Cerebellar nuclear complex (tissue), 1 donor: ENCODE data around the gene CHTF18.
A peak's percentile ranks its signal among the peaks of the same experiment; 100 is the strongest.

Source experiments
- DNase-seq, 2 experiments: peaks; one replicate each; lab custom pipeline; 2025; lab: John Stamatoyannopoulos, UW

CHTF18 gene

GRCh38 chr16:794091-794822 is 5.8 kb downstream of the CHTF18 start:
- DNase-seq = no peak

DNA sequence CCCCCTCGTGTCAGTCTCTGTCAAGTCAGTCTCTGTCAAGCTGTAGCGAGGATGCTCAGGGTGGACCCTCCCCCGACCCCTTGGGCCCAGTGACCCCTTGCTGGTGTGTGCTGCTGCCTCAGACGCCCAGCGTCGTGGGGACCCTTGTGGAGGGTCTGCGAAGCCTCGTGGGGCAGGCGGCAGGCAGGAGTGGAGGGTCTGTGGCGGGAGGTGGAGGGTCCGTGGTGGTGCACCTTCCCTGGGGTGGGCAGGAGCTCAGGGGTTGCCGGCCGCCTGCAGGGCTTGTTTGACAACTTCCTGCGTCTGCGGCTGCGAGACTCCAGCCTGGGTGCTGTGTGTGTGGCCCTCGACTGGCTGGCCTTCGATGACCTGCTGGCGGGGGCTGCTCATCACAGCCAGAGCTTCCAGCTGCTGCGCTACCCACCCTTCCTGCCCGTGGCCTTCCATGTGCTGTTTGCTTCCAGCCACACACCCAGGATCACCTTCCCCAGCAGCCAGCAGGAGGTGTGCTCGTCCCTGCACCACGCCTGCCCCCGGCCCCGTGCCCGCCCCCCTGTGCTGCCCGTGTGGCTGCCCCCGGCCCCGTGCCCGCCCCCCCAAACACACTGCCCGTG is 6.5 kb downstream of the CHTF18 start:
- no peak for DNase-seq

DNA sequence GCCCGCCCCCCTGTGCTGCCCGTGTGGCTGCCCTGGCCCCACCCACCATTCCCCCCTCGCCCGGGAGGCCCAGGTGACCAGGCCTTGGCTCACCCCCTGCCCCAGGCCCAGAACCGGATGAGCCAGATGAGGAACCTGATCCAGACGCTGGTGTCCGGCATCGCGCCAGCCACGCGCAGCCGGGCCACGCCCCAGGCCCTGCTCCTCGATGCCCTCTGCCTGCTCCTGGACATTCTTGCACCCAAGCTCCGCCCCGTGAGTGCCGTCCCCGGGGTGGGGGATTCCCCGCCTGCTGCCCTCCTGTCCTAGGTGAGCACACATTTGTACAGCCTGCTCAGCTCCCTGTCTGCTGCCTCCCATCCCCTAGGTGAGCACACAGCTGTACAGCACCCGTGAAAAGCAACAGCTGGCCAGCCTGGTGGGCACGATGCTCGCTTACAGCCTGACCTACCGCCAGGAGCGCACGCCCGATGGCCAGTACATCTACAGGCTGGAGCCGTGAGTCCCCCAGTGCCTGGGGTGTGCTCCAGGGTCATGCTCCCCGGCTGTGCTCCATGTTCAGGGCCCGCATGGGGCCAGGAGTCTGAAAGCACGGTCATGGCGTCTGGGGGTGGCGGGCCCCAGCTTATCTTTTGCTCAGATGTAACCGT is 7.3 kb downstream of the CHTF18 start:
- DNase-seq = no peak

GRCh38 chr16:796296-797119 is 8.1 kb downstream of the CHTF18 start:
- DNase-seq = no peak

GRCh38 chr16:797120-797420 is 8.7 kb downstream of the CHTF18 start:
- no peak for DNase-seq

DNA sequence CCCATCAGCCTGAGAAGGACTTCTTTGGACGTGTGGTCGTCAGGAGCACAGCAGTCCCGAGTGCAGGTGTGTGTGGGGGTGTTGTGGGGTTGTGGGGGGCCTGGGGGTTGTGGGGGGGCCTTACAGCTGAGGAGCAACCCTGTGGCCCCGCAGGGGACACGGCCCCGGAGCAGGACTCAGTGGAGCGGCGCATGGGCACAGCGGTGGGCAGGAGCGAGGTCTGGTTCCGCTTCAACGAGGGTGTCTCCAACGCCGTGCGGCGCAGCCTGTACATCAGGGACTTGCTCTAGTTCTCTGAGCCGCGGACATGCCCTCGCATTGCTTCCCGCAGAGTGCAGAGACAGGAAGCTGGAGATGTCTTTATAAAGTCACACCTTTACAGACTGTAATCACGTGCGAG is 9.3 kb downstream of the CHTF18 start:
- DNase-seq = no peak

GRCh38 chr16:798666-799065 is 10.2 kb downstream of the CHTF18 start:
- no peak for DNase-seq

- no peak for DNase-seq
These were observed 10.9 kb downstream of the CHTF18 start for GRCh38 chr16:799111-799947.

DNA sequence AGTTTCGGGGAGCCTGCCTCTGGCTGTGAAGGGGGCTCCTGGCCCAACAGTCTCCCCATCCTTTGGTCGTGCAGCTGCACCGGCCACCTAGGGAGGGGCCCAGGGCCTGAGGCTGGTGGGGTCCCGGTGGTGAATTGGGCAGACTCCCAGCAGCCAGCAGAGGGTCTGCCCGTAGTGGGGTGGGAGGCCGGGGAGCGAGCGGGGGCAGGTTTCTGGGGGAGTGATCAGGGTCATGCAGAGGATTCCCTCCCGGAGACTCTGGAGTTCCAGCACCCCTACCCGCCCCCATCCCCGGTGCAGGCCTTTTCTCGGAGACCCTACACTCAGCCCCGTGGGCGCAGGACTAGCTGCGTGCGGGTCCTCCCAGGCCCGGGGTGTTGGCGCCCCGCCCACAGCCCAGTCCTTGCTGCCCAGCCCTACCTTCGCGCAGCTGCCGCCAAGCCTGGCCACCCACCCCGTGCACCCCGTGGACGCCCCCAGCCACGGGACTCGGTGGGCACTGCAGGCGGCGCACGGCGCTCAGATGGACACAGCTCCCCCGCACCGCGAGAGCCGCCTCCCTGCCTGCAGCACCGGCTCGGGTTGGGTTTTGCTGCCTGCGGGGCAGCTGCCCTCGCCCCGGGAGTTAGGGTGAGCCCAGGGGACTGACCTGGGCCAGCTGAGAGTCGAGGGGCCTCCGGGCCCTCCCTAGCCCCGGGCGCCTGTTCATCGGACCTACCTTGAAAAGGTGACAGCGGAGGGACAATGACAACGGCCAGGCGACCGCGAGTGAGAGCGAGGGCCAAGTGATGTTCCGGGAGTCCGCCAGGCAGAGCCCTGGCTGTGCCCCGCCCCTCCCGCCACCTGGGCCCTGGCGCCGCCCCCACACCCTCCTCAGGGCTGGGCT is 11.8 kb downstream of the CHTF18 start, which contains the start of gene GNG13:
Gene GNG13 (minus strand): TSS at position 787 of the 886 bp plus-strand sequence. CDS start 1,657 bp downstream, outside the sequence.
- DNase-seq = no peak

DNA sequence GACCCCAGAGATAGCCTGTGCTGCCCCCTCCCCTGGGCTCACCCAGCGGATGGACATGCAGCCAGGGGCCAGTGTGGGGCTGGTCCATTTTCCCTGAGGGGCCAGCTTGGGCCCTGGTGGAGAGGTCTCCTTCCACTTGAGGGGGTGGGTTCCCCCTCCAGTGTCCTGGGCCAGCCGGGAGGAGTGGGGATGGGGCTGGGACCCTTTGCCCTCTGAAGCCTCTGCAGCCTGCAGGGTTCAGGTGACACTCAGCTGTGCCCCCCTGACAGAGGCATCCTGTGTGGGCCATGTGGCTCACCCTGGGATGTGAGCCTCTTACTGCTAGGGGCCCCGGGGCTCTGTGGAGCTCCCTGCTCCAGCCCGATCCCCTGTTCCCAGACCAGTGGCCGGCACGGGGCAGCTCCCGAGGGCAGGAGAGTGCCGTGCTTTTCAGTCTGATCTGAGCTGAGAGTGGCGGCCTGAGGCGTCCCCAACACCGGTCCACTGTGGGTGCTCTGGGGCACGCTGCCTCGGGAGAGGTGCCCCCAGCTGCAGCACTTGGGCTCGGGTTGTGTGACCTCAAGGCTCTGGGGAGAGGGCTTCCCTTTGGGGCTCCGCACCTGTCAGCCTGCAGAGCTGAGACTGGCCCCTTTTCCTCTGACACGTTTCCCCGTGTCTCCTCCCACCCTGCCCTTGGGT is 12.6 kb downstream of the CHTF18 start:
- no peak for DNase-seq

DNA sequence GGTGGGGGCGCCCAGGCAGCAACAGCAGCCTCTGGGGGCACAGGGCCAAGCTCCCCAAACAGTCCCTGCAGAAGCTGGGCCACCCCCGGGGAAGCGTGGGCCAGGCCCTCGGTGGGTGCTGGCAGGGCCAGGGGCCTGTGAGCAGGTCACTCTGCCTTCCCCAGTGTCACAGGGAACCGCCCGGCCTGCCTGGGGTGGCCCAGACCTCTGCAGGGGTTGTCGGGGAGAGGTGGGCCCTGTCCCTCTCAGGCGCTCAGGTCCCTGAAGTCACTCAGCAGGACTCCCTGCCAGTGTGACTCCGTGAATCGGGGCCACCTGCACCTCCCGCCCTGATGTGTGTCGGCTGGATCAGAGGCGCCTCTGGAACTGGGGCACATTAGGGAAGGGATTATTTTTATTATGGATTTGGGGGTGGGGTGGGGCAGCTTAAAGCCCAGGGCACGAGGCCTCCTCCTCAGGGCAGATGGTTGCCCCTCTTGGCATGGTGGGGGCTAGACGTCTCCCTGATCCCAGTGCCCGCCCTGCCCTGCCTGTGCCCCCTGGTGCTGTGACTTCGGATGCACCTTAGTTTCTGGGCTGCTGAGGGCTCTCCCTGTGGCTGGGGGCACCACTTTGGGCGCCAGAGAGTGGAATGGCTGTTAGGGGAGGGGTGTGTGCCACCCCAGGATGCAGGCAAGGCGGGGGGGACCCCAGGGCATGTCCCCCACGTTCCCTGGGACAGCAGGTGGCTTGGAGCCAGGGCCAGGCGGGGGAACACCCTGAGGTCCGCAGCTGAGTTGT is 13.4 kb downstream of the CHTF18 start:
- DNase-seq = no peak

DNA sequence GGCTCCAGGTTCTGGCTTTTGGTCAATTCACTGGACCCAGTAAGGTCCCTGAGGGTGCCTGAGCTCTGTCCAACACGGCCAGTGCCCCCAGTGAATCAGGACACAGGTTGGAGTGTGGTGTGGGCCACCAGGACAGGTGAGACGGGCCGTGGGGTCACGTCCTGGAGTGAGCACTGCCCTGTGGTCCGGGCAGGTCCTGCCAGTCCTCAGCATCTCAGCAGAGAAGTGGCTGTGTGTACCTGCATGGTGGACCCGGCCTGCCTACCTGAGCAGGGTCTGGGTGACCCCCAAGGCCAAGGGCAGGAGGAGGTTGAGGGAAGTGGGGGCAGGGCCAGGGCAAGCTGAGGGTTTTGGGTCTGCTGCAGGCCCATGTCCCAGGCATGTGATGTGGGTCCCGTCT is 14.0 kb downstream of the CHTF18 start:
- no peak for DNase-seq

GRCh38 chr16:802914-803753 is 14.7 kb downstream of the CHTF18 start:
- DNase-seq = no peak

DNA sequence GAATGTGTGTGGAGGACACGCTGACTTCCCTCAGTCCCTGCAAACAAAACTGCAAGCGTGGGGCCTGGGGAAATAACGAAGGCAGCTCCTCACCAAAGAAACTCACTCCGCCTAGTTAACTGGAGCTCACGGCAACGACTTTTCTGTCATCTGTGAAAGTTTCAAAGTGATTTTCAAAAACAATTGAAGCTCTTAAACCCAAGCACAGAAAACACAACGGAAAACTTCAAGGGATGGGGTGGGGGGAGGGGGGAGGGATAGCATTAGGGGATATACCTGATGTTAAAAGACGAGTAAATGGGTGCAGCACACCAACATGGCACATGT is 15.3 kb downstream of the CHTF18 start:
- DNase-seq = no peak

- DNase-seq = no peak
These were observed 16.0 kb downstream of the CHTF18 start for GRCh38 chr16:804193-805048.

DNA sequence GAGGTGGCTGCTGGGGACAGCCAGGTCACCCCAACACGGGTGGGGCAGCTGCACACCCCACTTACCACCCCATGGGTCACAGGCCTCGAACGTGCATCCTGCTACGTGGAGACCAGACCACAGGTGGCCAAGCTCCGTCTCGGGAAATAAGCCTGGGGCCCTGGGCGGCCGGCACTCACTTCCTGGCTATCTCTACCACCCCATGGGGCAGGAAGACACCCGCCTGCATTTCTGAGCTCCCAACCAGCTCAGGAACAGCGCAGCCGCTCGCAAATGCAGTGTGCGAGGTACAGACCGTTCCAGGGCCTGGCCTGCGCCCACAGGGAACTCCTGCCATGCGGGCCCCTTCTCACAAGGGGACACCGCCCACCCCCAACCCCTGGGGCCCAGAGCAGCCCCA is 17.1 kb downstream of the CHTF18 start:
- DNase-seq = no peak

- peak in 1 of 2 experiments; percentile 65 for DNase-seq
These were observed 19.1 kb downstream of the CHTF18 start for GRCh38 chr16:807347-808084.
